H1 (cell line): Measurements from ENCODE around the gene STRN4. TPM values are rescaled to one million over a fixed set of nuclear protein-coding genes. Genes with fewer than 3 reads are reported as not detected.

ENCODE experiments used
- CHD2 ChIP-seq: IDR thresholded peaks from 2 replicates; pipeline ENCODE4 v1.6.1; 2012; ENCODE audit warnings: low read length, improper control_type of control experiment
- EP300 ChIP-seq, 2 experiments: IDR thresholded peaks; 1 replicate in 1 of 2; 2 replicates in 1 of 2; pipeline ENCODE4 v1.6.1; 2011 to 2012; ENCODE audit warnings: low read depth in 2 of 2, low read length in 2 of 2, mild to moderate bottlenecking in 2 of 2, borderline replicate concordance in 1 of 2, inconsistent platforms in 1 of 2, moderate library complexity in 1 of 2
- EZH2 ChIP-seq: fragments of 200-600 bp; sonication (generic); IDR thresholded peaks from 2 replicates; pipeline ENCODE4 v1.7.1; 2012; ENCODE audit warnings: low read depth, mild to moderate bottlenecking, moderate library complexity, low read length, inconsistent platforms; ENCODE audit not compliant: severe bottlenecking
- JUND ChIP-seq: IDR thresholded peaks from 2 replicates; pipeline ENCODE4 v1.6.1; 2011; ENCODE audit warnings: mild to moderate bottlenecking, improper control_type of control experiment, low read length
- KDM4A ChIP-seq: IDR thresholded peaks from one replicate; pipeline ENCODE4 v1.7.1; 2012; ENCODE audit warnings: low read depth, mild to moderate bottlenecking, moderate library complexity, low read length, inconsistent platforms; ENCODE audit not compliant: severe bottlenecking
- POLR2AphosphoS5 ChIP-seq: IDR thresholded peaks from 2 replicates; pipeline ENCODE4 v1.6.1; 2011; ENCODE audit warnings: low read depth, low read length
- SP4 ChIP-seq: IDR thresholded peaks from 2 replicates; pipeline ENCODE4 v1.6.1; 2012; ENCODE audit warnings: low read length, inconsistent platforms
- polyA plus RNA-seq, 7 experiments: library from polyadenylated mRNA; depleted of rRNA in 3 of 7; stranded (reverse) in 5 of 7; unstranded in 2 of 7; fragments of >200 nt in 5 of 7; fragments of 200-250 nt in 2 of 7; gene quantifications; 1 replicate in 5 of 7; 2 replicates in 1 of 7; 4 replicates in 1 of 7; pipeline versions ENCODE4 v1.2.1 to v1.2.3, GENCODE V29; 2011 to 2013; ENCODE audit warnings: missing spikeins in 2 of 7, mixed read lengths in 2 of 7
- total RNA-seq: library from RNA; stranded (reverse); fragmentation: NEBNext Ultra II Directional; extraction: Animal tissue kit (Norgen Biotek cat#: 25700); gene quantifications from 2 replicates; pipeline ENCODE4 v1.2.1, GENCODE V29; 2021
- TF ChIP-seq, protein P1 (sequence below): fragments of 300-600 bp; sonication (generic); IDR thresholded peaks from 2 replicates; pipeline ENCODE4 v1.7.1; 2012; ENCODE audit warnings: low read length, moderate library complexity, mild to moderate bottlenecking, inconsistent platforms; ENCODE audit not compliant: insufficient replicate concordance
- TF ChIP-seq, protein P2 (sequence below): IDR thresholded peaks from 2 replicates; pipeline ENCODE4 v1.6.1; 2011; ENCODE audit warnings: low read depth, mild to moderate bottlenecking, low read length; ENCODE audit not compliant: insufficient read depth

STRN4 gene
- total and polyA plus RNA-seq, 2 of the 8 experiments (the other 6 are each of a cell fraction or from before 2014, with no cell fraction given): 120 to 187 TPM

DNA sequence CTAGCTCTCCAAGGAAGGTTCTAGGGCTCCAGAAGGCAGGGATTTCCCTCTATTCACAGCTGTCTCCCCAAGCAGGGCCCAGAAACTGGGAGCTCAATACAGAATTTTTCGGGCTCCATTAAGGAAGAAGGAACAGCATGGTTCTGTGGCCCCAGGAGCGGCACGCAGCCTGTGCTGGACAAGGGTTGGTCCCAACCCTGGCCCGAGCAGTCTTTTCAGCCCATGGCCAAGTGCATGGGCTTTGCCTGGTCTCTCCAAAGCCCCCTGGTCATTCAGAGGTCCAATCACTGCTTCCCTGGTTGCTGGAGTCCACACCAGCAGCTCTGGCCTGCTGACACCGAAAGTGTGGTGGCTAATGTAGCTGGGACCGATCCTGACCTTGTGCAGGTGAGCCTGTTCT, 22.8 kb downstream of the STRN4 start (continued):
- TF ChIP-seq KDM4A: no peak
- TF ChIP-seq EZH2: no peak
- TF ChIP-seq POLR2AphosphoS5: no peak
- TF ChIP-seq EP300 (IDR thresholded peaks at IDR 0.05; ENCODE audit: borderline replicate concordance in 1 of 2, low read depth in 2 of 2, low read length in 2 of 2): no peak
- no peak for TF ChIP-seq JUND
- no peak for TF ChIP-seq CHD2
- TF ChIP-seq, protein P1, sequence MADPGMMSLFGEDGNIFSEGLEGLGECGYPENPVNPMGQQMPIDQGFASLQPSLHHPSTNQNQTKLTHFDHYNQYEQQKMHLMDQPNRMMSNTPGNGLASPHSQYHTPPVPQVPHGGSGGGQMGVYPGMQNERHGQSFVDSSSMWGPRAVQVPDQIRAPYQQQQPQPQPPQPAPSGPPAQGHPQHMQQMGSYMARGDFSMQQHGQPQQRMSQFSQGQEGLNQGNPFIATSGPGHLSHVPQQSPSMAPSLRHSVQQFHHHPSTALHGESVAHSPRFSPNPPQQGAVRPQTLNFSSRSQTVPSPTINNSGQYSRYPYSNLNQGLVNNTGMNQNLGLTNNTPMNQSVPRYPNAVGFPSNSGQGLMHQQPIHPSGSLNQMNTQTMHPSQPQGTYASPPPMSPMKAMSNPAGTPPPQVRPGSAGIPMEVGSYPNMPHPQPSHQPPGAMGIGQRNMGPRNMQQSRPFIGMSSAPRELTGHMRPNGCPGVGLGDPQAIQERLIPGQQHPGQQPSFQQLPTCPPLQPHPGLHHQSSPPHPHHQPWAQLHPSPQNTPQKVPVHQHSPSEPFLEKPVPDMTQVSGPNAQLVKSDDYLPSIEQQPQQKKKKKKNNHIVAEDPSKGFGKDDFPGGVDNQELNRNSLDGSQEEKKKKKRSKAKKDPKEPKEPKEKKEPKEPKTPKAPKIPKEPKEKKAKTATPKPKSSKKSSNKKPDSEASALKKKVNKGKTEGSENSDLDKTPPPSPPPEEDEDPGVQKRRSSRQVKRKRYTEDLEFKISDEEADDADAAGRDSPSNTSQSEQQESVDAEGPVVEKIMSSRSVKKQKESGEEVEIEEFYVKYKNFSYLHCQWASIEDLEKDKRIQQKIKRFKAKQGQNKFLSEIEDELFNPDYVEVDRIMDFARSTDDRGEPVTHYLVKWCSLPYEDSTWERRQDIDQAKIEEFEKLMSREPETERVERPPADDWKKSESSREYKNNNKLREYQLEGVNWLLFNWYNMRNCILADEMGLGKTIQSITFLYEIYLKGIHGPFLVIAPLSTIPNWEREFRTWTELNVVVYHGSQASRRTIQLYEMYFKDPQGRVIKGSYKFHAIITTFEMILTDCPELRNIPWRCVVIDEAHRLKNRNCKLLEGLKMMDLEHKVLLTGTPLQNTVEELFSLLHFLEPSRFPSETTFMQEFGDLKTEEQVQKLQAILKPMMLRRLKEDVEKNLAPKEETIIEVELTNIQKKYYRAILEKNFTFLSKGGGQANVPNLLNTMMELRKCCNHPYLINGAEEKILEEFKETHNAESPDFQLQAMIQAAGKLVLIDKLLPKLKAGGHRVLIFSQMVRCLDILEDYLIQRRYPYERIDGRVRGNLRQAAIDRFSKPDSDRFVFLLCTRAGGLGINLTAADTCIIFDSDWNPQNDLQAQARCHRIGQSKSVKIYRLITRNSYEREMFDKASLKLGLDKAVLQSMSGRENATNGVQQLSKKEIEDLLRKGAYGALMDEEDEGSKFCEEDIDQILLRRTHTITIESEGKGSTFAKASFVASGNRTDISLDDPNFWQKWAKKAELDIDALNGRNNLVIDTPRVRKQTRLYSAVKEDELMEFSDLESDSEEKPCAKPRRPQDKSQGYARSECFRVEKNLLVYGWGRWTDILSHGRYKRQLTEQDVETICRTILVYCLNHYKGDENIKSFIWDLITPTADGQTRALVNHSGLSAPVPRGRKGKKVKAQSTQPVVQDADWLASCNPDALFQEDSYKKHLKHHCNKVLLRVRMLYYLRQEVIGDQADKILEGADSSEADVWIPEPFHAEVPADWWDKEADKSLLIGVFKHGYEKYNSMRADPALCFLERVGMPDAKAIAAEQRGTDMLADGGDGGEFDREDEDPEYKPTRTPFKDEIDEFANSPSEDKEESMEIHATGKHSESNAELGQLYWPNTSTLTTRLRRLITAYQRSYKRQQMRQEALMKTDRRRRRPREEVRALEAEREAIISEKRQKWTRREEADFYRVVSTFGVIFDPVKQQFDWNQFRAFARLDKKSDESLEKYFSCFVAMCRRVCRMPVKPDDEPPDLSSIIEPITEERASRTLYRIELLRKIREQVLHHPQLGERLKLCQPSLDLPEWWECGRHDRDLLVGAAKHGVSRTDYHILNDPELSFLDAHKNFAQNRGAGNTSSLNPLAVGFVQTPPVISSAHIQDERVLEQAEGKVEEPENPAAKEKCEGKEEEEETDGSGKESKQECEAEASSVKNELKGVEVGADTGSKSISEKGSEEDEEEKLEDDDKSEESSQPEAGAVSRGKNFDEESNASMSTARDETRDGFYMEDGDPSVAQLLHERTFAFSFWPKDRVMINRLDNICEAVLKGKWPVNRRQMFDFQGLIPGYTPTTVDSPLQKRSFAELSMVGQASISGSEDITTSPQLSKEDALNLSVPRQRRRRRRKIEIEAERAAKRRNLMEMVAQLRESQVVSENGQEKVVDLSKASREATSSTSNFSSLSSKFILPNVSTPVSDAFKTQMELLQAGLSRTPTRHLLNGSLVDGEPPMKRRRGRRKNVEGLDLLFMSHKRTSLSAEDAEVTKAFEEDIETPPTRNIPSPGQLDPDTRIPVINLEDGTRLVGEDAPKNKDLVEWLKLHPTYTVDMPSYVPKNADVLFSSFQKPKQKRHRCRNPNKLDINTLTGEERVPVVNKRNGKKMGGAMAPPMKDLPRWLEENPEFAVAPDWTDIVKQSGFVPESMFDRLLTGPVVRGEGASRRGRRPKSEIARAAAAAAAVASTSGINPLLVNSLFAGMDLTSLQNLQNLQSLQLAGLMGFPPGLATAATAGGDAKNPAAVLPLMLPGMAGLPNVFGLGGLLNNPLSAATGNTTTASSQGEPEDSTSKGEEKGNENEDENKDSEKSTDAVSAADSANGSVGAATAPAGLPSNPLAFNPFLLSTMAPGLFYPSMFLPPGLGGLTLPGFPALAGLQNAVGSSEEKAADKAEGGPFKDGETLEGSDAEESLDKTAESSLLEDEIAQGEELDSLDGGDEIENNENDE: no peak
- TF ChIP-seq, protein P2, sequence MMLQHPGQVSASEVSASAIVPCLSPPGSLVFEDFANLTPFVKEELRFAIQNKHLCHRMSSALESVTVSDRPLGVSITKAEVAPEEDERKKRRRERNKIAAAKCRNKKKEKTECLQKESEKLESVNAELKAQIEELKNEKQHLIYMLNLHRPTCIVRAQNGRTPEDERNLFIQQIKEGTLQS: no peak
- no peak for TF ChIP-seq SP4
